SK-MEL-5 (cell line): Measurements from ENCODE around the gene P2RX7. TPM values are rescaled to one million over a fixed set of nuclear protein-coding genes. Genes with fewer than 3 reads are reported as not detected.

Source experiments
- DNase-seq: peaks from one replicate; pipeline ENCODE4 v3.0.0-alpha.2; 2016; ENCODE audit warnings: low read depth, low spot score
- in situ Hi-C: cut with HindIII; loops from 2 replicates; pipeline ENCODE4 v1.10.0; 2016; ENCODE audit warnings: low sequenced_read_pairs, high pct_unique_total_duplicates, low pct_unique_long_range_greater_than_20kb
- total RNA-seq: library from RNA; depleted of rRNA; stranded (reverse); fragments of >200 nt; shearing (Covaris generic); gene quantifications from 2 replicates; pipeline ENCODE4 v1.2.3, GENCODE V29; 2014

P2RX7 gene
- total RNA-seq, 1 experiment from 2014 or later: 41.5 TPM

GRCh38 chr12:121102307-121102706 lies 30.4 kb upstream of the P2RX7 start:
- no peak for DNase-seq
- in situ Hi-C loops: no loop called here

GRCh38 chr12:121107681-121108080 lies 25.0 kb upstream of the P2RX7 start:
- in situ Hi-C loops: no loop called here
- no peak for DNase-seq

GRCh38 chr12:121108492-121108891 lies 24.2 kb upstream of the P2RX7 start:
- in situ Hi-C loops: no loop called here
- no peak for DNase-seq

GRCh38 chr12:121110211-121110940 lies 22.3 kb upstream of the P2RX7 start:
- in situ Hi-C loops: no loop called here
- peak; percentile 85 for DNase-seq

- DNase-seq: no peak
- in situ Hi-C loops: no loop called here
Measured at GRCh38 chr12:121111684-121112083, 21.0 kb upstream of the P2RX7 start.

- in situ Hi-C loops: no loop called here
- no peak for DNase-seq
Measured at GRCh38 chr12:121112496-121112895, 20.2 kb upstream of the P2RX7 start.

- peak; percentile 58 for DNase-seq
- in situ Hi-C loops: no loop called here
Measured at GRCh38 chr12:121113057-121113456, 19.6 kb upstream of the P2RX7 start.

- in situ Hi-C loops: no loop called here
- no peak for DNase-seq
Measured at GRCh38 chr12:121114019-121114639, 18.5 kb upstream of the P2RX7 start.

- in situ Hi-C loops: no loop called here
- DNase-seq: no peak
Measured at GRCh38 chr12:121114806-121115205, 17.9 kb upstream of the P2RX7 start.

DNA sequence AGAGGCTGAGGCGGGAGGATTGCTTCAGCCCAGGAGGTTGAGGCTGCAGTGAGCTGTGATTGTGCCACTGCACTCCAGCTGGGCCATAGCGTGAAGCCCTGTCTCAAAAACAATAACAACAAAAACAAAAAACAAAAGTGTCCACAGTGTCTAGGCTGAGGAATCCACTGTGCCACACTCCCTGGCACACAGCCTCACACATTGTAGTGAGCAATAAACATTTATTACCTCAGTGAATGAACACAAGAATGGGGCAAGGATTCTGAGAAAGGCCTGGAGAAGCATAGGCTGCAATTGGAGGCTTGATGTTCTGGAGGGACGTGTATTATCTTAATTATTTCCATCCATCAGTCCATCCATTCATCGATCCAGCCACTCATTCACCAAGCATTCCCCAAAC lies 17.1 kb upstream of the P2RX7 start:
- in situ Hi-C loops: no loop called here
- DNase-seq: no peak

DNA sequence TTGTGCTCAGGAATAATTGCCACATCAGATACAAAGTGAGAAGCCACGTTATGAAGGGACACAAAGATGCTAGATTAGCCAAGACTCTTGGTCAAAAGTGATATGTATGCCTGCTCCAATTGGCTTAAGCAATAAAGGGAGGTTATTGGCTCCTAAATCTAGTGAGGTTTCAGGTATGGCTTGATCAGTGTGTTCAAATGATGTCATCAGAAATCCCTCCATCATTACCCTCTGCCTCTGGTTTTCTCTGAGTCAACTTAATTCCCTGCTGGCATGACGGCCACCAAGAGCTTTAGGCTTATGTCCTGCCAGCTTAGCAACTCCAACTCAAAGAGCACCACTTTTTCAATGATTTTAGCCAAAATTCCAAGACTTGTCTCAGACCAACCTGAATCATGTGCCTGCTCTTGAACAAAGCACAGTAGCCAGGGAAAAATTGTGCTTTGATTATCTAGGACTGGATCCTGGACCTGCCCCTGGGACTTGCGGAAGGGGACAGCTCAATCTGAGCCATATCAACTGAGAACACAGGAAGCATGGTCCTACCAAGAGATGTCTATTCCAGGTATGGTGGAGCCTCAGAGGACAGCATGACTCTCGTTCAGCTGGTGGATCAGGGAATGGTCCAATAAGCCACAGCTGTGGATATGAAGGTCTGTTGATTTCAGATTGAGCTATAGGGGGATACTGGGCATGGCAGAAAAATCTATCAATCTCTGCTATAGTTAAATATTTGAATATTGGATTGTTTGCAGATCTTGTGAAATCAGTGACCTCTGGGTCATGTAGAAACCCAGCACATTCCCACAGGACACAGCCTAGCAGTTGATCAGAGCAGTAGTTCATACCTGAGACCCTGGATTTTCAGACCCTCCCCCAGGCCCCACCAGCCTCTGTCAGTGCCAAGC lies 16.1 kb upstream of the P2RX7 start:
- no peak for DNase-seq
- in situ Hi-C loops: no loop called here

GRCh38 chr12:121117226-121117777 lies 15.4 kb upstream of the P2RX7 start:
- in situ Hi-C loops: no loop called here
- no peak for DNase-seq

- in situ Hi-C loops: no loop called here
- DNase-seq: no peak
Measured at GRCh38 chr12:121120323-121120722, 12.4 kb upstream of the P2RX7 start.

GRCh38 chr12:121120989-121121755 lies 11.5 kb upstream of the P2RX7 start:
- in situ Hi-C loops: no loop called here
- DNase-seq: no peak

DNA sequence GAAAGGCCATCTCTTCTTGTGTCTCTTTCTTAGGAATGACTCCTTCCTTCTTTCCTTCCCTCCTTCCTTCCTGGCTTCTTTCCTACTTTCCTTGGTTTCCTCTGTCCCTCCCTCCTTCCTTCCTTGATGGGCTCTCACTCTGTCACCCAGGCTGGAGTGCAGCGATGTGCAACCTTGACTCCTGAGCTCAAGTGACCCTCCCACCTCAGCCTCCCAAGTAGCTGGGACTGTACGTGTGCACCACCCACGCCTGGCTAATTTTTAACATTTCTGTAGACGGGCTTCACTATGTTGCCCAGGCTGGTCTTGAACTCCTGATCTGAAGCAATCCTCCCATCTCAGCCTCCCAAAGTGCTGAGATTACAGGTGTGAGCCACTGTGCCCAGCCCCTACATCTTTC lies 10.9 kb upstream of the P2RX7 start:
- no peak for DNase-seq
- in situ Hi-C loops: no loop called here

DNA sequence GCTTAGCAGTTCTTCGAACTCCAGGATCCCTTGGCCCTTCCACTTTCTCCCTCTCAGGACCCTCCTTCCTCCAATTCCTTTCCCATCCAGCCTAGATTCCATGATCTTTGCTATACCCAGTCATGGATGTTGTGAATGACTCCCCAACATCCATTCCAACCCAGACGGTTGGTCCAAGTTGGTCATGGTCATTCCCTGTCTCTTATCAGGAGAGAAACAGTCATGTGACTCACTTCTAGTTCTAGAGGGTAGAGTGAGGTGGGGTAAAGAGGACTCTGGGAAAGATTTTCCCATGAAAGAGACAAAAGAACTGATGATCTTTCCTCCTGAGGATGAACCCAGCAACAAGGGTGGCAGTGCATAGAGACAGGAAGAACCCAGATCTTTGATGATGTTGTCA lies 9.2 kb upstream of the P2RX7 start:
- DNase-seq: no peak
- in situ Hi-C loops: no loop called here

- in situ Hi-C loops: no loop called here
- peak; percentile 58 for DNase-seq
Measured at GRCh38 chr12:121124402-121125109, 8.1 kb upstream of the P2RX7 start.
